Large intestine (tissue), 3 donors: ENCODE results near the gene NUBP1. TPM values are rescaled to one million over a fixed set of nuclear protein-coding genes. Genes with fewer than 3 reads are reported as not detected.
"Not testable (repeated sequence)": the region's sequence is repeated elsewhere in the genome, so short reads cannot be mapped to it uniquely, and the experiment has no call there.

Source experiments
- DNase-seq, 2 donors: peaks; one replicate each; pipeline versions ENCODE4 v3.0.0 to v3.0.0-alpha.2; 2013
- H3K27ac ChIP-seq: one replicate; pipeline ENCODE4 v1.5.1; 2013; ENCODE audit warnings: low read length
- H3K27me3 ChIP-seq: 2 replicates; pipeline ENCODE4 v1.6.1; 2013; ENCODE audit warnings: low read length; ENCODE audit not compliant: control insufficient read depth, insufficient read depth
- H3K36me3 ChIP-seq: 2 replicates; pipeline ENCODE4 v1.6.1; 2013; ENCODE audit warnings: low read length; ENCODE audit not compliant: control insufficient read depth, insufficient read depth
- H3K4me1 ChIP-seq: one replicate; pipeline ENCODE4 v1.6.1; 2013; ENCODE audit warnings: low read length; ENCODE audit not compliant: control insufficient read depth, insufficient read depth
- H3K4me3 ChIP-seq: one replicate; pipeline ENCODE4 v1.5.1; 2013; ENCODE audit warnings: low read length
- H3K9me3 ChIP-seq: one replicate; pipeline ENCODE4 v1.6.1; 2013; ENCODE audit warnings: mild to moderate bottlenecking, low read depth, low read length, moderate library complexity; ENCODE audit not compliant: control insufficient read depth
- WGBS: methylation state at CpG from one replicate; pipeline ENCODE4 v1.1.5; 2013; ENCODE audit warnings: low lambda C conversion rate; ENCODE audit not compliant: insufficient coverage; 5-methylcytosine and 5-hydroxymethylcytosine counted together
- polyA plus RNA-seq: library from polyadenylated mRNA; unstranded; fragments of 120-200 nt; gene quantifications from one replicate; pipeline ENCODE4 v1.2.1, GENCODE V29; 2013

NUBP1 gene
- polyA plus RNA-seq, 1 donor = 29.0 TPM

DNA sequence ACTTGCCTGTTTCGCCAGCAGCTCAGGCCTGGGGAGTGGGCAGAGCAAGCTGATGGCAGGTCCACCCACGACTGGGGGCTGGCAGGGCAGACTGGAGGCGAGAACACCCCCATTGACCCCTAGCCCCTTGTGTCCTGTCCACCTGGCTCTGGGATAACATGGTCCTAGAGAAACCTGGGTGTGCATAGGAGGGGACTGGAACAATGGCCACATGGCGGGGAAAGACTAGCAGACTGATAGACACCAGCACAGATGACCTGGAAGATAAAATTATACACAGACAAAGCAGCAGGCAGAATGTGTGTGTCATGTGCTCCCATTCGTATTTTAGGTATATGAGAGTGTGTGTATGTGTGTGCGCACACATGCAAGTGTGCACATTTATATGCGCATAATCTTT, 23.5 kb downstream of the NUBP1 start:
- Histone ChIP-seq H3K36me3 (peaks cover 54% of the 10 kb centered on the region), H3K9me3 (peaks cover 4% of the 10 kb centered on the region), H3K4me3 (no peak overlapping the region), H3K4me1 (no peaks in the 10 kb centered on the region), H3K27me3 (no peaks in the 10 kb centered on the region), H3K27ac (no peak overlapping the region)
- WGBS = 100% methylated on average over 1 of the region's 7 CpGs
- DNase-seq = no peak

DNA sequence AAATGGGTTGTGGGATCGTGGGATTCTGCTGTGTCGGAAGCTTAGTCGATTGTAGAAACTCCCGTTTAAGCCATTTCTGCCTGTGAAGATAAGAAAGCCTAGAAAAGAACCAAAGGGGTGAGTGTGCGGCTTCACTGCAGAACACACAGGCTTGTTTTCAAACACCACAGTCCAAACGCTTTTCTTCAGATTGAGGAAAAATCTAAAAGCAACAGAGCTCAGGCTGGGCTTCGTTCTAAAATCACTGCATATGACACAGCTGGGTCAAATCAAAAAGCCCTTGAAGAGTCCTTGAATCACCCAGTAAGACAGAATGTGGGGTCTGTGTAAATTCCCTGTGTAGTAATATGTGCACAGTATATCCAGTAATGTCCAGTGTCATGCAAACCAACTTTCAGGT, 25.7 kb downstream of the NUBP1 start:
- Histone ChIP-seq H3K4me3 (no peak overlapping the region), H3K4me1 (no peaks in the 10 kb centered on the region), H3K9me3 (no peaks in the 10 kb centered on the region), H3K27ac (no peak overlapping the region), H3K27me3 (no peaks in the 10 kb centered on the region), H3K36me3 (peaks cover 33% of the 10 kb centered on the region)
- WGBS = no CpG with 5 or more reads among the region's 7 CpGs
- DNase-seq = no peak

- no peaks in the 10 kb centered on the region for H3K27me3 ChIP-seq
- DNase-seq = no peak
- H3K27ac ChIP-seq = no peak overlapping the region
- no peak overlapping the region for H3K4me3 ChIP-seq
- no CpG with 5 or more reads among the region's 1 CpG for WGBS
- H3K9me3 ChIP-seq = no peaks in the 10 kb centered on the region
- H3K4me1 ChIP-seq = no peaks in the 10 kb centered on the region
- H3K36me3 ChIP-seq = peaks cover 24% of the 10 kb centered on the region
These were observed 27.3 kb downstream of the NUBP1 start for GRCh38 chr16:10770907-10771306.

- Histone ChIP-seq H3K27ac (no peak overlapping the region), H3K4me1 (no peaks in the 10 kb centered on the region), H3K9me3 (no peaks in the 10 kb centered on the region), H3K4me3 (no peak overlapping the region), H3K36me3 (no peaks in the 10 kb centered on the region), H3K27me3 (no peaks in the 10 kb centered on the region)
- 100% methylated on average over 3 of the region's 4 CpGs for WGBS
- DNase-seq = no peak
These were observed 32.6 kb downstream of the NUBP1 start for GRCh38 chr16:10776280-10776679.

- DNase-seq, H3K9me3 ChIP-seq, H3K27me3 ChIP-seq, H3K4me1 ChIP-seq, H3K36me3 ChIP-seq, H3K27ac ChIP-seq, H3K4me3 ChIP-seq: not testable (repeated sequence)
- WGBS = 17% methylated on average over 1 of the region's 6 CpGs
These were observed 33.3 kb downstream of the NUBP1 start for GRCh38 chr16:10776923-10777322.

DNA sequence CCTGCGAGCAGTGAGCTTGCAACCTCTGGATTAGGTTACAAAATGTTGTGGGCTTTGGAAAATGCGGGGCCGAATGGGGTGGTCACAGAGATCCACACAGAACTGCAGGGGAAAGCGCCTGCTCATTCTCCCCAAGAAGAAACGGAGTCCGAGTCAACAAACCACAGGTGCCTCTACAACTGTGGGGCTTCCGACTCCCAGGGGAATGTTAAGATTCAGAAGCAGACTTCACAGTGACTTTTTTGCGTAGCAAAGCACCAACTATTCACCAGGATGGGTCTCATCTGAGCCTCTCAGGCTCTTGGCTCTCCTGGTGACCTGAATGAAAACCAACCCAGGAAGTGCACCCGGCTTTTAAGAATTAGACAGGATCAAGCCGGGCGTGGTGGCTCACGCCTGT, 33.7 kb downstream of the NUBP1 start:
- no peak for DNase-seq
- WGBS = 83% methylated on average over 2 of the region's 12 CpGs
- no peaks in the 10 kb centered on the region for H3K36me3 ChIP-seq
- H3K4me1 ChIP-seq = no peaks in the 10 kb centered on the region
- H3K4me3 ChIP-seq = no peak overlapping the region
- H3K27ac ChIP-seq = no peak overlapping the region
- H3K27me3 ChIP-seq = no peaks in the 10 kb centered on the region
- H3K9me3 ChIP-seq = no peaks in the 10 kb centered on the region

GRCh38 chr16:10779908-10780307, 36.3 kb downstream of the NUBP1 start:
- not testable (repeated sequence) for H3K4me3 ChIP-seq, H3K27ac ChIP-seq, H3K36me3 ChIP-seq, DNase-seq, H3K27me3 ChIP-seq, H3K4me1 ChIP-seq, H3K9me3 ChIP-seq
- WGBS = no CpG with 5 or more reads among the region's 6 CpGs

- no peaks in the 10 kb centered on the region for H3K4me1 ChIP-seq
- H3K36me3 ChIP-seq = no peaks in the 10 kb centered on the region
- no peaks in the 10 kb centered on the region for H3K27me3 ChIP-seq
- H3K9me3 ChIP-seq = no peaks in the 10 kb centered on the region
- no peak overlapping the region for H3K27ac ChIP-seq
- WGBS = no CpG with 5 or more reads among the region's 4 CpGs
- no peak for DNase-seq
- no peak overlapping the region for H3K4me3 ChIP-seq
These were observed 37.0 kb downstream of the NUBP1 start for GRCh38 chr16:10780628-10781027.

GRCh38 chr16:10782628-10783027, 39.0 kb downstream of the NUBP1 start:
- H3K36me3 ChIP-seq = no peaks in the 10 kb centered on the region
- DNase-seq = no peak
- no peaks in the 10 kb centered on the region for H3K27me3 ChIP-seq
- no peak overlapping the region for H3K4me3 ChIP-seq
- no peak overlapping the region for H3K27ac ChIP-seq
- no peaks in the 10 kb centered on the region for H3K4me1 ChIP-seq
- WGBS = no CpG with 5 or more reads among the region's 2 CpGs
- H3K9me3 ChIP-seq = no peaks in the 10 kb centered on the region

- H3K27ac ChIP-seq = no peak overlapping the region
- H3K9me3 ChIP-seq = no peaks in the 10 kb centered on the region
- H3K4me1 ChIP-seq = no peaks in the 10 kb centered on the region
- no peaks in the 10 kb centered on the region for H3K27me3 ChIP-seq
- no peaks in the 10 kb centered on the region for H3K36me3 ChIP-seq
- no peak for DNase-seq
- WGBS = no CpG with 5 or more reads among the region's 5 CpGs
- H3K4me3 ChIP-seq = no peak overlapping the region
These were observed 43.7 kb downstream of the NUBP1 start for GRCh38 chr16:10787304-10787703.

- H3K27ac ChIP-seq, H3K27me3 ChIP-seq, H3K4me3 ChIP-seq, DNase-seq, H3K36me3 ChIP-seq, H3K4me1 ChIP-seq, H3K9me3 ChIP-seq: not testable (repeated sequence)
- WGBS = no CpG with 5 or more reads among the region's 4 CpGs
These were observed 45.0 kb downstream of the NUBP1 start for GRCh38 chr16:10788630-10789029.
